Cardiac atrium fibroblast (primary cell): Measurements from ENCODE around the gene COMTD1. TPM values are rescaled to one million over a fixed set of nuclear protein-coding genes. Genes with fewer than 3 reads are reported as not detected.

Experiments
- total RNA-seq: library from RNA; depleted of rRNA; stranded (reverse); fragments of >200 nt; gene quantifications from 2 replicates; pipeline ENCODE4 v1.2.3, GENCODE V29; 2015

The COMTD1 gene
- total RNA-seq = 11.0 and 17.8 TPM in 2 replicates

DNA sequence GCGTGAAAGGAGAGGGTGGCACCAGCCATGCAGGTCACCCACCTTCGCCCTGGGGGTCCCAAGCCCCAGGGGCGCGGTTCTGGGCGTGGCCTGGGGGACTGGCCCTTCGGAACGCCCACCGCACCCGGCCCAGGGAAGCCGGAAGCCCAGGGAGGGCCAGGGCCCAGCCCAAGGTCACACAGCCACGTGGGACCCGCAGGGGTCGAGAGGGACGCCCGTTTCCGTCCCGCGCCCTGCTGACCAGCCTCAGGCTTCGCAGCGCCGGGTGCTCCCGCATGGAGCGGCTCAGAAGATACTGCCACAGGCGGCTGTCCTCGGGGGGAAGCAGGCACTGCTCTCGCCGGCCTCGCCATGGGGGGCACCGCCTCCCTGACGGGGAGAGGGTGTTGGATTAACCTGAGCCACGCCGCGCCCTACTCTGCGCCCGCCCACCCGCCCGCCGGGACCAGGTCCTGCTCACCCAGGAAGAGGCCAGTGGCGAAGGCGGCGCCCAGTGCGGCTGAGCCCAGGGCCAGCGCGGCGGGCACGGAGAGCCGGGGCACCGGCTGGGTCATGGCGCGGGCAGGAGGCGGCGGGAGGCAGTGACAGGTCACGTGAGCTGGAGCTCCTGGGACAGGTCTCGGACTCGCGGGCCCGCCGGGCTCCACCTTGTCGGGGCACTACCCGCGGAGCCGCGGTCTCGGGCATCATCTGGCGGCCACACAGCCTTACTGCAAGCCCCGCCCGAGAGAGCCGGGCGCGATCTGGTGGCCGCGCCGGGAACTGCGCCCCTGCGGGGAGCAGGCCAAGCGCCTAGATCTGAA, at the start of gene COMTD1:
TSS of gene COMTD1 (minus strand) at position 583 of the 803 bp plus-strand sequence. CDS start at position 554, 29 bp downstream.

DNA sequence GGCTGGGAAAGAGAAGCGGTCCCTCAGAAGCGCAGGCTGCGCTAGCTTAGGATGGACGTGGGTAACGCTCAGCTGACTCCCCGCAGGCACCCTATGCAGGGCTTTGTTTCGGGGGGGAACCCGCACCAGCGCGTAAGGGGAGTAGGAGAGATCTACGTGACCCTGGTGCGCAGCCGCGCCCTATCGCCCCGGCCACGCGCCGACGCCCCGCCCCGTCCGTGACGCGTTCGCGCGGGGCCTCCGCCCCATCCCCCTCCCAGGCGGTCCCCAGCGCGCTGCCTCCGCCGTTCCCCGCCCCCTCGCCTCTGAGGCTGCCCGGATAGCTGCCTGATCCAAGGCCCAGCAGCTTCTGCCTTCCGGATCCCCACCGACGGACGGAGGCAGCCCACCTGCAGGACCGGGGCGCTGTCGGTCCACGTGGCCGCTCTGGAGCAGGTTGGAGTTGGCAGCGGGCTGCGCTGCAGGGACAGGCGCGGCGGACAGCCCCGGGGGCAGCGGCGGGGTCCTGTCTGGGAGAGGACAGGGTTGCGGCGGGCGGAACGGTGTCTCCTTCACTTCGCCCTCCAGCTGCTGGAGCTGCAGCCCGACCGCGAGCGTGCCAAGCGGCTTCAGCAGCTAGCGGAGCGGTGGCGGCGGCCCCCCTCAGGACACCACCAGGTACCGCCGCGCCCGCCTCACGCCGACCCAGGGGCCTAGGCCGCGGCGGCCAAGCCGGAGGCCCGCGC, 25.3 kb downstream of the COMTD1 start, which contains the start of gene VDAC2:
TSS of gene VDAC2 (plus strand) at position 515 of the 725 bp plus-strand sequence. CDS start 363 bp downstream, outside the sequence.

Other genes with a start within 250 kb of the COMTD1 start
- 23.2 and 24.9 TPM in 2 replicates for gene SAMD8, start 124.3 kb downstream of the COMTD1 start, total RNA-seq
- 198 and 260 TPM in 2 replicates for gene VDAC2, start 25.2 kb downstream of the COMTD1 start, total RNA-seq
- gene ZNF503, start 165.8 kb upstream of the COMTD1 start, total RNA-seq = 5.8 and 10.8 TPM in 2 replicates
- not detected in 2 replicates for gene LRMDA, start 195.7 kb upstream of the COMTD1 start, total RNA-seq